OCI-LY3 (cell line): ENCODE measurements around the gene CDH5.

Experiments
- CTCF ChIP-seq: fragments of 200-600, 300-600 bp; sonication (generic); IDR thresholded peaks from 2 replicates; pipeline ENCODE4 v1.5.1; 2014; ENCODE audit warnings: antibody characterized with exemption, low read length, low read depth
- EZH2phosphoT487 ChIP-seq: fragments of 200-600 bp; shearing (Covaris generic); IDR thresholded peaks from 2 replicates; pipeline ENCODE4 v1.6.1; 2018; ENCODE audit warnings: antibody characterized with exemption, mixed run types, low read depth

- TF ChIP-seq CTCF, result no peak
- TF ChIP-seq EZH2phosphoT487, result no peak
Observed at GRCh38 chr16:66352304-66352703, 14.2 kb upstream of the CDH5 start.
